K562 (cell line): ENCODE measurements around the gene COPE. TPM values are rescaled to one million over a fixed set of nuclear protein-coding genes. Genes with fewer than 3 reads are reported as not detected.

Experiments used
- CBFA2T3 ChIP-seq: fragments of 450-650 bp; IDR thresholded peaks from 2 replicates; pipeline ENCODE4 v1.6.1; 2017
- CSDE1 ChIP-seq, 2 experiments: fragments of 450-650 bp; IDR thresholded peaks; 2 replicates each; pipeline ENCODE4 v1.6.1; 2016; ENCODE audit warnings: mild to moderate bottlenecking in 1 of 2
- CTBP1 ChIP-seq: fragments of 450-650 bp; IDR thresholded peaks from 2 replicates; pipeline ENCODE4 v1.6.1; 2016; ENCODE audit warnings: borderline replicate concordance
- ELF2 ChIP-seq: fragments of 250-450 bp; sonication (Bioruptor Pico); IDR thresholded peaks from 2 replicates; pipeline ENCODE4 v1.5.0; 2021; ENCODE audit warnings: mild to moderate bottlenecking
- ETV1 ChIP-seq: fragments of 450-650 bp; conservative IDR thresholded peaks from 2 replicates; pipeline ENCODE4 v1.6.1; 2016; ENCODE audit warnings: missing genetic modification characterization, control low read depth, low read depth, missing compliant biosample characterization
- EWSR1 ChIP-seq: fragments of 450-650 bp; IDR thresholded peaks from 2 replicates; pipeline ENCODE4 v1.6.1; 2018; ENCODE audit warnings: borderline replicate concordance, mild to moderate bottlenecking, low read depth, moderate library complexity; ENCODE audit not compliant: partially characterized antibody
- FOXJ2 ChIP-seq: fragments of 200-800 bp; sonication (Bioruptor generic); IDR thresholded peaks from 2 replicates; pipeline ENCODE4 v1.6.1; 2016; ENCODE audit warnings: missing genetic modification characterization, missing compliant biosample characterization
- GATAD2A ChIP-seq: fragments of 450-650 bp; IDR thresholded peaks from 2 replicates; pipeline ENCODE4 v1.6.1; 2017
- GATAD2B ChIP-seq: fragments of 450-650 bp; IDR thresholded peaks from 2 replicates; pipeline ENCODE4 v1.6.1; 2017; ENCODE audit warnings: mild to moderate bottlenecking, borderline replicate concordance
- HDAC3 ChIP-seq: fragments of 450-650 bp; IDR thresholded peaks from 2 replicates; pipeline ENCODE4 v1.6.1; 2018; ENCODE audit warnings: borderline replicate concordance, mild to moderate bottlenecking, moderate library complexity; ENCODE audit not compliant: partially characterized antibody
- HDGF ChIP-seq: fragments of 450-650 bp; IDR thresholded peaks from 2 replicates; pipeline ENCODE4 v1.6.1; 2016
- LEF1 ChIP-seq: fragments of 450-650 bp; IDR thresholded peaks from 2 replicates; pipeline ENCODE4 v1.6.1; 2016; ENCODE audit warnings: mild to moderate bottlenecking
- MED1 ChIP-seq: sonication (generic); formaldehyde crosslinking; IDR thresholded peaks from 2 replicates; pipeline ENCODE4 v1.8.1; 2023; ENCODE audit warnings: missing genetic modification reagents, borderline replicate concordance
- NCOA1 ChIP-seq: fragments of 450-650 bp; IDR thresholded peaks from 2 replicates; pipeline ENCODE4 v1.6.1; 2016; ENCODE audit warnings: low read depth
- NCOA6 ChIP-seq: fragments of 450-650 bp; IDR thresholded peaks from 2 replicates; pipeline ENCODE4 v1.6.1; 2017; ENCODE audit warnings: mild to moderate bottlenecking
- NFE2 ChIP-seq: IDR thresholded peaks from 2 replicates; pipeline ENCODE4 v1.6.1; 2014; ENCODE audit warnings: antibody characterized with exemption, low read depth
- NR2F6 ChIP-seq: fragments of 450-650 bp; formaldehyde crosslinking; IDR thresholded peaks from 2 replicates; pipeline ENCODE4 v1.4.0; 2020; ENCODE audit warnings: mild to moderate bottlenecking
- YBX1 ChIP-seq: fragments of 450-650 bp; IDR thresholded peaks from 2 replicates; pipeline ENCODE4 v1.7.1; 2016; ENCODE audit warnings: mild to moderate bottlenecking
- ZFP36 ChIP-seq: fragments of 150-350 bp; IDR thresholded peaks from 2 replicates; pipeline ENCODE4 v1.6.1; 2018; ENCODE audit warnings: low read length, low read depth; ENCODE audit not compliant: partially characterized antibody
- ZNF143 ChIP-seq: sonication (generic); formaldehyde crosslinking; IDR thresholded peaks from 2 replicates; pipeline ENCODE4 v1.9.0; 2022; ENCODE audit warnings: mild to moderate bottlenecking, missing genetic modification reagents
- ZNF282 ChIP-seq: sonication (generic); formaldehyde crosslinking; IDR thresholded peaks from 2 replicates; pipeline ENCODE4 v1.8.1; 2023; ENCODE audit warnings: missing genetic modification reagents
- ZNF311 ChIP-seq: fragments of 250-450 bp; sonication (Bioruptor Pico); IDR thresholded peaks from 2 replicates; pipeline ENCODE4 v1.4.0; 2020; ENCODE audit warnings: mild to moderate bottlenecking, moderate library complexity
- ZNF507 ChIP-seq: conservative IDR thresholded peaks from 2 replicates; pipeline ENCODE4 v1.6.1; 2017; ENCODE audit warnings: missing genetic modification characterization, missing compliant biosample characterization
- ZNF696 ChIP-seq: fragments of 250-450 bp; sonication (Bioruptor Pico); conservative IDR thresholded peaks from 2 replicates; pipeline ENCODE4 v1.4.0; 2020; ENCODE audit warnings: mild to moderate bottlenecking, moderate library complexity
- polyA plus RNA-seq, 8 experiments: library from polyadenylated mRNA; depleted of rRNA in 4 of 8; stranded (reverse) in 5 of 8; unstranded in 3 of 8; fragments of >200 nt; fragmentation: Nextera tagmentation in 2 of 8; fragmentation: Illumina TruSeq in 1 of 8; extraction: Ambion mirVana in 2 of 8; extraction: Trizol in 1 of 8; gene quantifications; 2 replicates each; pipeline versions ENCODE4 v1.2.1 to v1.2.3, GENCODE V29; 2011 to 2014; ENCODE audit warnings: inconsistent platforms in 1 of 8, missing spikeins in 1 of 8
- total RNA-seq, 7 experiments: library from RNA; depleted of rRNA in 6 of 7; stranded (reverse); fragments of >200 nt in 6 of 7; fragmentation: Illumina TruSeq in 2 of 7; extraction: Trizol in 2 of 7; gene quantifications; 2 replicates each; pipeline versions ENCODE4 v1.2.1 to v1.2.3, GENCODE V29; 2011 to 2021; ENCODE audit warnings: low replicate concordance in 1 of 7
- TF ChIP-seq, protein P1 (sequence below), 2 experiments: IDR thresholded peaks in 1 of 2; conservative IDR thresholded peaks in 1 of 2; 2 replicates each; pipeline ENCODE4 v1.6.1; 2016; ENCODE audit warnings: low read depth in 2 of 2, mild to moderate bottlenecking in 1 of 2, missing compliant biosample characterization in 1 of 2, missing genetic modification characterization in 1 of 2, moderate library complexity in 1 of 2
- TF ChIP-seq, protein P2 (sequence below): fragments of 450-650 bp; IDR thresholded peaks from 2 replicates; pipeline ENCODE4 v1.6.1; 2016; ENCODE audit warnings: low read depth, mild to moderate bottlenecking, moderate library complexity
- TF ChIP-seq, protein P3 (sequence below), 3 experiments: IDR thresholded peaks in 2 of 3; conservative IDR thresholded peaks in 1 of 3; 2 replicates each; pipeline ENCODE4 v1.5.1; 2011 to 2012; ENCODE audit warnings: low read length in 3 of 3, mild to moderate bottlenecking in 3 of 3, control low read depth in 2 of 3, improper control_type of control experiment in 1 of 3, inconsistent platforms in 1 of 3, low read depth in 1 of 3, mixed read lengths in 1 of 3, moderate library complexity in 1 of 3; ENCODE audit not compliant: insufficient read depth in 2 of 3

COPE gene
- total and polyA plus RNA-seq, 9 of the 15 experiments (the other 6 are each of a cell fraction or from before 2014, with no cell fraction given) = 5.8 to 273 (median 147) TPM

- TF ChIP-seq ZFP36 (no peak), ELF2 (CRISPR knock-in tag) (peak; percentile 99), NCOA6 (no peak), GATAD2A (no peak), NCOA1 (no peak), CSDE1 (IDR thresholded peaks at IDR 0.05) (peak in 1 of 2 experiments; percentile 88; a peak in 2 of 4 replicates), ZNF507 (tag) (no peak), HDGF (no peak), YBX1 (no peak), CTBP1 (peak; percentile 28), NFE2 (no peak), ETV1 (peak; percentile 88), ZNF696 (no peak), MED1 (CRISPR knock-in tag) (no peak), ZNF143 (CRISPR knock-in tag) (peak; percentile 97), FOXJ2 (tag) (peak; percentile 89), ZNF282 (no peak), CBFA2T3 (no peak), ZNF311 (CRISPR knock-in tag) (no peak), EWSR1 (no peak), LEF1 (no peak), HDAC3 (no peak), GATAD2B (no peak), NR2F6 (CRISPR knock-in tag) (0 out of 2 replicates have a peak, but pooled peaks have one; percentile 3)
- TF ChIP-seq, protein P1, sequence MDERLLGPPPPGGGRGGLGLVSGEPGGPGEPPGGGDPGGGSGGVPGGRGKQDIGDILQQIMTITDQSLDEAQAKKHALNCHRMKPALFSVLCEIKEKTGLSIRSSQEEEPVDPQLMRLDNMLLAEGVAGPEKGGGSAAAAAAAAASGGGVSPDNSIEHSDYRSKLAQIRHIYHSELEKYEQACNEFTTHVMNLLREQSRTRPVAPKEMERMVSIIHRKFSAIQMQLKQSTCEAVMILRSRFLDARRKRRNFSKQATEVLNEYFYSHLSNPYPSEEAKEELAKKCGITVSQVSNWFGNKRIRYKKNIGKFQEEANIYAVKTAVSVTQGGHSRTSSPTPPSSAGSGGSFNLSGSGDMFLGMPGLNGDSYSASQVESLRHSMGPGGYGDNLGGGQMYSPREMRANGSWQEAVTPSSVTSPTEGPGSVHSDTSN (CRISPR knock-in tag; IDR thresholded peaks at IDR 0.05; ENCODE audit: low read depth) = peak; percentile 70
- TF ChIP-seq, protein P1 (tag; conservative IDR thresholded peaks at IDR 0.05; ENCODE audit: low read depth) = peak; percentile 99
- TF ChIP-seq, protein P2, sequence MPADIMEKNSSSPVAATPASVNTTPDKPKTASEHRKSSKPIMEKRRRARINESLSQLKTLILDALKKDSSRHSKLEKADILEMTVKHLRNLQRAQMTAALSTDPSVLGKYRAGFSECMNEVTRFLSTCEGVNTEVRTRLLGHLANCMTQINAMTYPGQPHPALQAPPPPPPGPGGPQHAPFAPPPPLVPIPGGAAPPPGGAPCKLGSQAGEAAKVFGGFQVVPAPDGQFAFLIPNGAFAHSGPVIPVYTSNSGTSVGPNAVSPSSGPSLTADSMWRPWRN = no peak
- TF ChIP-seq, protein P3, sequence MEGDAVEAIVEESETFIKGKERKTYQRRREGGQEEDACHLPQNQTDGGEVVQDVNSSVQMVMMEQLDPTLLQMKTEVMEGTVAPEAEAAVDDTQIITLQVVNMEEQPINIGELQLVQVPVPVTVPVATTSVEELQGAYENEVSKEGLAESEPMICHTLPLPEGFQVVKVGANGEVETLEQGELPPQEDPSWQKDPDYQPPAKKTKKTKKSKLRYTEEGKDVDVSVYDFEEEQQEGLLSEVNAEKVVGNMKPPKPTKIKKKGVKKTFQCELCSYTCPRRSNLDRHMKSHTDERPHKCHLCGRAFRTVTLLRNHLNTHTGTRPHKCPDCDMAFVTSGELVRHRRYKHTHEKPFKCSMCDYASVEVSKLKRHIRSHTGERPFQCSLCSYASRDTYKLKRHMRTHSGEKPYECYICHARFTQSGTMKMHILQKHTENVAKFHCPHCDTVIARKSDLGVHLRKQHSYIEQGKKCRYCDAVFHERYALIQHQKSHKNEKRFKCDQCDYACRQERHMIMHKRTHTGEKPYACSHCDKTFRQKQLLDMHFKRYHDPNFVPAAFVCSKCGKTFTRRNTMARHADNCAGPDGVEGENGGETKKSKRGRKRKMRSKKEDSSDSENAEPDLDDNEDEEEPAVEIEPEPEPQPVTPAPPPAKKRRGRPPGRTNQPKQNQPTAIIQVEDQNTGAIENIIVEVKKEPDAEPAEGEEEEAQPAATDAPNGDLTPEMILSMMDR (IDR thresholded peaks at IDR 0.05 in 2 of 3, conservative IDR thresholded peaks at IDR 0.05 in 1 of 3; ENCODE audit: insufficient read depth in 2 of 3, low read depth in 1 of 3, low read length in 3 of 3) = no peak
Observed at GRCh38 chr19:18919086-18919899, at the start of gene COPE, which contains the start of gene DDX49 (continued).
